NCI-H69 (cell line): ENCODE results near the gene SLIT3.

Source experiments
- DNase-seq: peaks from one replicate; lab custom pipeline; 2025; lab: John Stamatoyannopoulos, UW

Gene SLIT3

DNA sequence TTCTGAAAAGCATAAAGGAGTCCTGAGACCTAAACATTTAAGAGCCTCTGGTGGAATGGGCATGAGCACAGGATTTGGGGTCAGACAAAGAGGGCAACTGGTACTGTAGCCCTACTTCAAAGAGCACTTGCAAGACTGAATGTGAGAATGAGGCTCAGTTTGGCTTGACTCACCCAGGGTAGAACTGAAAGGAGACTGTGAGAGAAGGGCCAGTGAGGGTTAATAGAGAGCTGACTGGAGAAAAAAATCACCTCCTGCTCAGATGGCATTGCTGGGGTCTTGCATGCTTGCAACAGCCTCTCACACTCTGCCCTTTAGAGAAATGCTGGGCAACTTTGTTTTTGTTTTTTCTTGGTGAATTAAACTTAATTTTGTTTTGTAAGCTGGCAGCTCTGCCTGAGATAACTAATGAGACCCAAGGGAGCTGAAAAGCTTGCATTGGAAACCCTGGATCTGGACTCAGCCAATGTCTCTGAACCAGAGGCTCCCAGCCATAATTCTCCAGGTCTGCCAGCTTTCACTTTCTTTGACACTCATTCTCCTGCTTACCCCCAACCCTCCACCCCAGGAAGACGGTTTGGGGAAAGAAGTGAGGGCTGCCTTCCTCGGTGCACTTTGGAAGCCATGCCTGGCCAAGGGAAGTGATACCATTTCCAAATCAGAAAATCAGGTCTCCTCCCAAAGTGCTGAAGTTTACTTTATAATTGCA is 560.7 kb downstream of the SLIT3 start:
- DNase-seq, result no peak

DNA sequence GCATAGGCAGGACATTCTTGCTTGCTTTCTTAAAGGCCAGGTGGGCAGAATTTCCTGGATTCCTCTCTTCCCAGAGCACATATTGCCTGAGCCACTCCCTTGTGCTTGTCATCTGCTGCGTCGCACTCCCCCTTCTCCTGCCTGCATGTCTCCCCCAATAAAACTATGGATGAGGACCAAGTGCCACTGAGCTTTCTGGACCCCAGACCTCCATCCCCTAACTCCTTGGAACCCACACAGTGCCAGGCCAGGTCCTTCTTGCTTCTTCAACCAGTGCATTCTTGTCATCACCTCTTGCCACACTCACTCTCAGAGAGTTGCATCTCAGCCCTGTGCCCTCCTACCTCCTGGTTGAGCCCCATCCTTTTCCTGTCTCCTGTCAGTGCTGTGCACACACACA is 563.9 kb downstream of the SLIT3 start:
- no peak for DNase-seq

DNA sequence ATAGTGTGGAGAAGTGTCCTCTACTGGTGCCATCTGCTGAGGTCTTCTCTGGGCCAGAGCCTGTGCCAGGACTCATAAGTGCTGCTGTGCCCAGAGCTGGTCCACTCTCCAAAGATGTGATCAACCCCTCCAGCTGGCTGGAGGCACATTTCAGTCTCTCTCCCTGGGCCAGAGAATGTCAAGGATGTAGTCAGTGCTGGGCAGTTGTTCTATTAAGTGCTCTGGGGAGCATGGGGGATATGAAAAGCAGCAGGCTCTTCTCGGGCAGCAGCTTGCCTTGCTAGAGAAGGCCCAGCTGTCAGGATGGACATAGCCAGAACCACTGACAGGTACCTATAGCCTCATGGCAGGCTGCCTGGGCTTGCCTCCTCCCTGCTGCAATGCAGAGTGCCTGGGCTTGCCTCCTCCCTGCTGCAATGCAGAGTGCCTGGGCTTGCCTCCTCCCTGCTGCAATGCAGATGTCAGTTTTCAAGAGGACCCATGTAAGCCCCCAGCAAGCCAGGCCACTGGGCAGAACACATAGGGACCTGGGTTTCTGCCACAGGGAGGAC is 564.6 kb downstream of the SLIT3 start:
- DNase-seq, result no peak

DNA sequence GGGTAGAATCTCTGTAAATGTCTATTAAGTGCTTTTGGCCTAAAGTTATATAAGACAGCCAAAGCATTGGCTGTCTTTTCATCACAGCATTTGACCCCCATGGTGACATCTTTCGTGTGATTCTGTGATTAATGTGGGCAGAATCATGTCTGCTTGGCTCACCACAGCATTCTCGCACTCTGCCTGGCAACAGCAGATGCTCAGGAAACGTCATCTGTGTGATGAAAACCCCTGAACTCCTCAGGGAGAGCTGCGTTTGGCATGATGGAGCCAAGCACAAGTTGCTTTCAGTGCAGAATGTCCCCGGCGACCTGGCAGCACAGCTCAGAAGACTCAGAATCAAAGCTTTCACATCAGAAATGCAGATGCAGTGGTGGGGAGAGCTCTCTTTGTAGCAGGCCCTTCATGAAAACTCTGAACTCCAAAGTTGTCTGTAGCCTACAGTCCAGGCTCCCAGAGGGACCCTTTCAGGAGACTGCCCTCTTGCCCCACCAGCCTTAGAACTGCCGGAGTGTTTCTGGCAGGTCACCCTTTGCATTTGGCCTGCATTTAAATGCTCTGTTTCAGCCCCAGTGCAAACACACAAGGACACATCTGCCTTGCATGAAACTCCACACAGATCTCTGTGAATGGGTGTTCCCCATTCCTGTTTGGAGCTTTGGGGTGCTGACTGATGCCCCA is 566.2 kb downstream of the SLIT3 start:
- no peak for DNase-seq

DNA sequence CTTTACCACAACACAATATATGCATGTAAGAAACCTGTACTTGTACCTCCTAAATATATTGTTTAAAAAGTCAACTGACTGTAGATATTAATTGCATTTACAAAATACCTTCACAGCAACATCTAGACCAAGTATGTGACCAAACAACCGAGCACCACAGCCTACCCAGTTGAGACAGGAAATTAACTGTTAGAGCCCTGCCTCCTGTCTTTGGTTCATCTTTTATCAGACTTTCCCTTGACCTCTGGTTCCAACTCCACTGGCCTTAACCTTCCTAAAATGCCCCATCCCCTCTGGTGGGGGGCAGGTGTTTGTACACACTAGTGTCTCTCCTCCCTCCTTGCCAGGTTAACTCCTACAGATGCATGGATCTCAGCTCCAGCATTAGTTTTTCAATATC is 566.8 kb downstream of the SLIT3 start:
- DNase-seq, result no peak

DNA sequence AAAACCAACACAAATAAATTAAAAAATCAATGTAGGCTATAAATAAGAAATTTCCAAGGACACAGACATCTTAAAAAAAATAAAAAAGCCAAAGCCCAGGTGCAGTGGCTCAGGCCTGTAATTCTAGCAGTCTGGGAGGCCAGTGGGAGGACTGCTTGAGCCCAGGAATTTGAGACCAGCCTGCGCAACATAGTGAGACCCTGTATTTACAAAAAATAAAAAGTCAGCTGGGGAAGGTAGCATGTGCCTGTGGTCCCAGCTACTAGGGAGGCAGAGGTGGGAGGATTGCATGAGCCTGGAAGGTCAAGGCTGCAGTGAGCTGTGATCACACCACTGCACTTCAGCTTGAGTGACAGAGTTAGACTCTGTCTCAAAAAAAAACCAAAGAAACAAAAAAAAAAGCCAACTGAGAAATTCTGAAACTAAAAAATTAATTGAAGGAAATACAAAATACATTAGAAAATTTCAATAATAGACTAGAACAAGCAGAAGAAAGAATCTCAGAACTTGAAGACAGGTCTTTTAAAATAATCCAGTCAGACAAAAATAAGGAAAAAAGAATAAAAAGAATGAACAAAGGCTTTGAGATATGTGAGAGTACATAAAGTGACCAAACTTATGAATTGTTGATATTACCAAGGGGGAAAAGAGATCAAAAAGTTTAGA is 572.3 kb downstream of the SLIT3 start:
- no peak for DNase-seq

DNA sequence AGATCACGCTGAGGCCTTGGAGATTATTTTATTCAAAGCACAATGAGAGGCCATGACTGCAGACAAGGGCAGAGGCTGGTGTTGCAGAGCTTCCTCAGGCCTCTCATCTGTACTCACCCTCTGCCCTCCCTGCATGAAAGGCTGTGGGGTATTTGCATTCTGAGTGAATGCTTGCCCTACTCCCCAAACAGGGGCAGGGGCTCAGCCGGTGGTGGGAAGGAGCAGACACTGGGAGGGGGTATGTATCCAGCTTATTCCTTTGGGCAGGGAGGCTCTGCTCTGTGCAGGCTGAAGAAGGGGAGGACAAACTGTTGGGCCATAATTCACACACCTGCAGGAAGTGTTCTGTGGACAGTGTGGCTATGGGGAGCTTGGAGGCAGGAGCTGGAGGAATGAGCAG is 573.4 kb downstream of the SLIT3 start:
- no peak for DNase-seq

DNA sequence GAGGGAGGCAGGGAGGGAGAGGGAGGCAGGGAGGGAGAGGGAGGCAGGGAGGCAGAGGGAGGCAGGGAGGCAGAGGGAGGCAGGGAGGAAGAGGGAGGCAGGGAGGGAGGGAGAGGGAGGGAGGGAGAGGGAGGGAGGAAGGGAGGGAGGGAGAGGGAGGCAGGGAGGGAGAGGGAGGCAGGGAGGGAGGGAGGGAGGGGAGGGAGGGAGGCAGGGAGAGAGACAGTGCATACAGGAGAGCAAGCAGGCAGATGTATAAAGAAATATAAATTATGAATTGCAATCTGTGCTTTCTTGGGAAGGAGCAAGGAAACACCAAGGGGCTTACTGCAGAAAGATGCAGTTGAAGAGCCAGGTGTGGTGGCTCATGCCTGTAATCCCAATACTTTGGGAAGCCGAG is 574.6 kb downstream of the SLIT3 start:
- DNase-seq, result no peak

DNA sequence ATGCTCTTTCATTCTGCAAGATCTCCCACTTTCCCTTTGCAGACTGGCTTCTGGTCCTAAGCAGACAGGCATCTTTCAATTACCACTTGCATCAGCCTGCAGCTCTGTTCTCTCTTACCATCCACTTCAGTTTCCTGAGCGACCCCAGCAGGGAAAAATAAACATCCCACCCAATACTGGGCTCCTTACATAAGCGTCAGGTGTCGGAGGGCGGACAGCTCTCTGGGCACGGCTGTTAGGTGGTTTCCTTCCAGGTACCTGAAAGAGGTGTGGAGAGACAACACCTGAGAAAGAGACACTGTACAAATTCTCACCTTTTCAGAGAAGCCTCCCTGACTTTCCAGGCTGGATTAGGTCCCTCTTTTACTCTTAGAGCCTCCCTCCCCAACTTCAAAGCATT is 576.7 kb downstream of the SLIT3 start:
- peak; percentile 11 for DNase-seq

DNA sequence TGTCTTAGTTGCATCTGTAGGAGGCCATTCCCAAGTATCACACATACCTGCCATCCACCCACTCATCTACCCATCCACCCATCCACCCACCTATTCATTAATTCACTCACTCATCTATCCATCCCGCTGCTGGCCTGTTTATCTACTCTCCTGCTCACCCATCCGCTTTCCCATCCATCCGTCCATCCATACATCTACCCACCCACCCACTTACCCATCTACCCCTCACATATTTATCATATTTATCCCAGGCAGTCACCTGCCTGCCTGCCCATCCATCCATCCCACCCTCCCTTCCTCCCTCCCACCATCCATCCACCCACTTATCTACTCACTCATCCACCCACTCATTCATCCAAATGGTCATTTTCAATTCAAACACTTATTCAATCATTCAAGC is 577.9 kb downstream of the SLIT3 start:
- no peak for DNase-seq

DNA sequence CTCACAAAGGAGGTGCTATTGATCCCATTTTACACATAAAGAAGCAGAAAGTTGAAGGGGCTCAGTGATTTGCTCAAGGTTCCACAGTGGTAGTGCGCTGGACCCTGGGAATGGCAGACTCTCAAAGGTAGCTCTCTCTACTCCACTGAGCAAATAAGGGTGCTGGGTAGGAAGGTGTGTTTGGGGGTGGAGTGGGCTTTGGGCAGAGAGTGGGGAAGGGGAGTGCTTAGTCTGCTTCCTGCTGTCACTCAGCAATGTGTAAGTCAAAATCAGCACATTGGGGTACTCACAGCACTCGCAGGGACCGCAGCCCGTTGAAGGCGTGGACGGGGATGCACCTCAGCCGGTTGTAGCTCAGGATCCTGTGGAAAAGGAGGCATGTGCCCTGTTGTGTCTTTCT is 579.0 kb downstream of the SLIT3 start:
- no peak for DNase-seq

DNA sequence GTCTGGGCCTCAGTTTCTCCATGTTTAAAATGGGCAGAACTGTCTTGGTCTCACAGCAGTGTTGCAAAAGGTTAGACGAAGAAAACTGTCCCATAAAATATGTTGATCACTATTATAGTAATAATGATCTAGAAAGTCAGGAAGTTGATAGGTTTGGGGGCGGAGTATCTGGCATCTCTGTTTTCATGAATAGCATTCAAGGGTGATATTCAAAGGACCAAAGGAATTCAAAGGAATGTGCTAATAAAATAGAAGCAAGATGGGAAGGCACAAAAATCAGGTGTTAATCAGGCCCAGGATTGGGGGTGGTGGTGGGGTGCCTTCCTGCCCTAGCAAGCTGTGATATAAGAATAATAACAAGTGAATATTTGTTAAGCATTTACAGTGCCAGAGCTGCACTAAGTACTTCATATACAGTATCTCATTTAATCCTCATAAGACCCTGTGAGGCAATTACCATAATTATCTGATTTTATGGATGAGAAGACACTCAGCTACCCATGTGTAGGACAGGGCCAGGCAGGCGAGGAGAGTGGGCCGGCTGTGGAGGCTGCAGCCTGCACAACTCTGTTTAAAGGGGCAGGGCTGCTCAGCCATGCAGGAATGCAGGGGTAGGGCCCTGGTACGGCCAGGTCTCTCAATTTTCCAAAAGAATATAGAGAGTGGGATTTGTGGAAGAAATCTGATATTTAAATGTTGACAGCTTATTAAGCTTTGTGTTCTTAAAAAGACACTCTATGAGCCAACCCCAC is 579.8 kb downstream of the SLIT3 start:
- DNase-seq, result no peak

DNA sequence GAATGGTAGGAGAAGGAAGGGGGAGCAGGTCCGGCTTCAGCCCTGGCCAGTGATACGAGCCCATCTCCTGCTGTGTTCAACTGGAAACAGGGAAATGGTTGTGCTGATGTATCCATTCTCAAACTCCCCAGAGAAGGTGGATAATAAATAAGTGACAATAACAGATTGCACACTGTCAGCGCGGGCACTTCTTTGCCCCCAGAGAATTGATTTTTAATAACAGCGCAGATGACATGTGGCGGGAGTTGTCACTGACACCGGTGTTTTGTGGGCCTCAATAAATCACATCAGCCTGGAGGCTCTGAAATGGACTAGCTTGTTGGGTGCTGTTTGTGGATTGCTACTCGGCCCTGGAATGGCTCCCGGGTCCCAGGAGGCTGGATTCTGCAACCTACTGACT is 580.4 kb downstream of the SLIT3 start:
- peak; percentile 8 for DNase-seq

DNA sequence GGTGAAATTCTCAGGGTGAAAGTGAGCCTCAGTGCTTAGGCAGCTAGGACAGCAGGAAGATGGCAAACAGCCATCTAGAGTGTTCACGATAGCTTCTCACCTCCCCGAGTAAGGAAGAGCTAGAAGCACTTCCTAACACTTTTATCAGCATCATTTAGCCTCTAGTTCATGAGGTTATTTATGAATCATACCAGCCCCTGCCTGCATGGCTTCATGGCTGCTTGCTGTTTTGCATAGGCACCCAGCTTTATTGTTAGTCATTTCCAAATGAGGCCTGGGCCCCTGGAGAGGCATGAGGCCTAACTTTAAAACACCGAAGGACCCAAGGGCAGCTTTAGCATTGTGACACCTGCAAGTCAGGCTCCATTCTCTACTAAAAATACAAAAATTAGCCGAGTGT is 586.9 kb downstream of the SLIT3 start:
- no peak for DNase-seq

DNA sequence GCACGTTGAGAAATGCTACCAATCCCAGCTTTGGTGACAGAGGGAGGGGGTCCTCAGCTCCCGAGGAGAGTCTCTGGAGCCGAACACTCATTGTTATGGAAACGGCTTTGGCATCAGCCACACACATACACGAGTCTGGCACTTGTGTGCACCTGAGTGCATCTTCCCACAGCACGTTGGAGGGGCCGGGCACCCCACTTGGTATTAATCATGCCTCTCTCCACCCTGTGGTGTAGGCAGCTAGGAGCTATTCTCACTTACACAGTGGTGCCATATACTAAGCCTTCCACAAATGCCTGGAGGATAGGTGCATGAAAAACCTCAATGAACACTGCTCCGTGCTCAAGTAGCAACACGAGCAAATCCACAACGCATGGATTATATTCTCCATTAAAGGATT is 587.9 kb downstream of the SLIT3 start:
- DNase-seq, result no peak

DNA sequence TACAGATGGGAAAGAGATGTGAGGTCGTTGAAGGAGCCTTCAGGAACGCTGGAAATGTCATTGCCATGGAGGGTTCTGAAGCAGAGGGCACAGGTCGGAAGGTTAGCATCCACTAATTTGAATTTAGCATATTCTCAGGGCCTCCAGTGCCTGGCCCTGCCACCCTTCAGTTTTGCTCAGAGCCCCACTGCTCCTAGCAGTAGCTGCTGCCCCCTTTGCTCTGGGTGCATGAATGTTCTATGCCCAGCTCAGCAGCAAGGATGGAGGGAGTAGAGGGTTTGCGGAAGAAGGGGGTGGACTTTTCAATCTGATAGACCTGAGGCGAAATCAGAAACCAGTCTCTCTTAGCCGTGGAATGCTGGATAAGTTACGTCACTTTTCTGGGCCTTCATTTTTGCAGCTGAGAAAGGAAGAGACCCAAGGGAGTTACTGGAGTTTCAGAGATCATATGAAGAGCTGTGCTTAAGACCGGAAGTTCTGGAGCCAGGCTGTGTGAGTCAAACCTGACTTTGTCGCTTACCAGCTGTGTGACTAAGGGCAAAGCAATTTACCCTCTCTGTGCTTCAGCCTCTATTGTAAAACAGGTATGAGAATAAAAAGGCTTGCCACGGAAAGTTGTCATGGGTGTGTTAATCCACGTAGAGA is 588.5 kb downstream of the SLIT3 start:
- no peak for DNase-seq

DNA sequence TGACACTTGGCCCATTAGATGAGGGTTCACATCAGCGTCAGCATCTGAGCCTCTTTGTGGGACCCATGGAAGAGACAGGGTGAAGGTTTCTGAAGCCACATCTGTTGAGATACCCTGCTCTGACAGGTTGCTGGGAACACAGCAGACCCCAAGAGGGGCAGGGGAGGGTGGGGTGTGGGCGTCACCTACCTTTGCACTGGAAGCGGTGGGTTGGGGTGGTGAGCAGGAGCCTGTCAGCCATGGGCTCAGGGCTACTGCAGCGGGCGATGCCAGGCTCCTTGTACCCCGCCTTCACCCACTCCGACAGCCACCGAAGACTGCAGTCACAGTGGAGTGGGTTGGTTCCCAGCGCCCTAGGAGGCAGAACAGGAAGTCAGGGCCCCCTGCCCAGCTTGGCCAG is 590.2 kb downstream of the SLIT3 start:
- DNase-seq, result no peak

DNA sequence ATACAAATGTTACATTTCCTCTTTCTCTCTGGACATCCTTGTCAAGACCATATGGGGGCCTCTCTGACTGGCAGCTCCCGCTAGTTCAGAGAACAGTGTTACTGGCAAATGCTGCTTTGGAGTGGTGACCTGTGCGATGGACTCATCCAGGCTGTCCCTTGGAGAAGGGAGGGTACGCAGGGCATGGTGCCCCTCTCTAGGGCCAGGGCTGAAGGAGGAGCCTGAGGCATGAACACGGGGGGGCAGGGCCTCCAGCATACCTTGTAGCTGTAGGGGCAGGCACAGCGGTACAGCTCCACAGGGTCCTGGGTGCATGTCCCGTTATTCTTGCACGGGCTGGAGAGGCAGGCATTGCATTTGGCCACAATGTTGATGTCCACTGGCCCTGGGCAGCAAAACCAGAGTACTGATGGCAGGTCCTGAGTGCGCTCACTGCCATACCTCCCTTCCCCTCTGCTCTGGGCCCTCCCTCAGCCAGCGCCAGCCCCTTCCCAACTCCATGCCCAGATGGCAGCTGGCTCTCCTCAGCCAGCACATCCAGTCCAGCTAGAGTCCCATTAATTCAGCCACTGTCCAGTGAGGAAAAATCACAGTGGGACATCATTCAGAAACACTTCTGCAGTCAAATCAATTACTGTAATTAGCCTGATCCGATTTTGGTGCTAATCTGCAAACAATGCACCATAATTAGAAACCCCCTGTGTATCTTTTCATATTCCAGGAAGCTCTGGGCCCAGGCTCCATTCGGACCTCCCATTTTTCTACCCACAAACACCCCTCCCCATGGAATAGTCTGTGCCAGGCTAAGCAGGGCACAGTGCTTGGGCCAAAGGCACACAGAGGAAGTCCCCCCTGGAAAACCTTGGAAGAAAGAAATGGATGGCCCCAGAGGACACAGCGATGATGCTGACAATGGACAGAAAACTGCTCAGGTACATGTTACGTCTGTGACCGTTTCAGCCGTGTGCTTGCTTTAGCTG is 592.9 kb downstream of the SLIT3 start:
- DNase-seq, result peak; percentile 85

DNA sequence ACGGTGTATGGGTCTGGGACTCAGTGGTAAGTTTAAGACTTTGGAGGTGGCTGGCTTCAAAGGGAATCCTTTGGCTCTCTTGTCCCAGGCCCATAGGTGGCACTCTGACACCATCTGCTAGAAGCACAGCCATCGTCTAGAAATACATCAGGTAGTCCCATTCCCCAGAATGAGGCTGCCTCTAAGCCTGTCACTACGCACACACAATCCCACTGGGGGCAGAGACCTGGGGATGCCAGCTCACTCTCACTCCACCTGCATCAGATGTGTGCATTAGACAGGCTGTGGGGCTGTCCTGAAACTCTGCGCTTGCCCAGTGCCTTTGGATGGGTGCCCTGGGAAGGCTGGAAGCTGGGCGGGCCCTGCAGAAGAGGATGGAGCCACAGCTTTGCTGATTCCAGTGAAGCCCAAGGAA is 594.3 kb downstream of the SLIT3 start:
- DNase-seq, result peak; percentile 73

DNA sequence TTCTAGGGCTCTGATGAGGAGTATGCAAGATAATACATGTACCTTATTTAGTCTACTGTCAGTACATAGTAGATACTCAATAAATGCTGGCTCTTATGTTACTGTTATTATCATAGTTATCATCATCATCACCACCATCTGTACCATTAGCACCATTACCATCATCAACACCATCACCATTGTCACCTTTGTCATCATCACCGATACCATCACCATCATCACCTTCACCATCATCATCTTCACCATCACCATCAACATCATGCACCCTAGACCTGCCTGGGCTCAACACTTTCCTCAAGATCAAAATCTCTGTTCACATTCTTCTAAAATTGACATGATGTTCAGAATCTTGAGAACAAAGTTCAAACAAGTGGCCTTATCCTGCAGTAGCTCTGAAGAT is 595.6 kb downstream of the SLIT3 start:
- DNase-seq, result no peak

DNA sequence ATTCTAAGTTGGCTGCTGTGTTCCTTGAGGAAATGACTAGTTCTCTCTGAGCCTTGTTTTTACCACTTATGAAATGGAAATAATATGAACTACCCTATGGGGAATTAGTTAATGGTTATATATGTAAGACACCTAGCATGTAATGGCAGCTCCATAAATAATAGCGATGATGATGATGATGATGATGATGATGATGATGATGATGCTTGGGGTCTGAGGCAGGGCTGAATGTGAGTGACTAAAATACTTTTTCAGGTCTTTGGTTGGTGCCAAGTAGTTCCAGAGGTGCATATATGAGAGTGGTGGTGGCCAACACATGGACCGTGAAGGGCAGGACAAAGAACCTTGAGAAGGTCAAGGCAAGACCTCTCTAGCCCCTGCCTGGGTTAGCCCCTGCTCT is 598.4 kb downstream of the SLIT3 start:
- no peak for DNase-seq
